IPS-20b (cell line): ENCODE measurements around the gene CTNNA1.
"Not testable (repeated sequence)": the region's sequence is repeated elsewhere in the genome, so short reads cannot be mapped to it uniquely, and the experiment has no call there.

ENCODE experiments used
- H3K27ac ChIP-seq: one replicate; pipeline ENCODE4 v1.5.1; 2013; ENCODE audit warnings: low read length
- H3K27me3 ChIP-seq: 2 replicates; pipeline ENCODE4 v1.6.1; 2013; ENCODE audit warnings: mild to moderate bottlenecking, low read length, inconsistent platforms; ENCODE audit not compliant: insufficient read depth
- H3K36me3 ChIP-seq: 2 replicates; pipeline ENCODE4 v1.6.1; 2013; ENCODE audit warnings: low read depth, mild to moderate bottlenecking, inconsistent platforms, low read length, moderate library complexity; ENCODE audit not compliant: insufficient read depth
- H3K4me1 ChIP-seq: 2 replicates; pipeline ENCODE4 v1.6.1; 2013; ENCODE audit warnings: mild to moderate bottlenecking, control low read depth, inconsistent platforms, low read length, moderate library complexity; ENCODE audit not compliant: insufficient read depth
- H3K4me3 ChIP-seq: 2 replicates; pipeline ENCODE4 v1.5.1; 2013; ENCODE audit warnings: mild to moderate bottlenecking, low read length, inconsistent platforms
- H3K9ac ChIP-seq: 2 replicates; pipeline ENCODE4 v1.6.1; 2013; ENCODE audit warnings: low read depth, mild to moderate bottlenecking, inconsistent platforms, low read length, moderate library complexity
- H3K9me3 ChIP-seq: 2 replicates; pipeline ENCODE4 v1.6.1; 2013; ENCODE audit warnings: mild to moderate bottlenecking, low read depth, low read length, inconsistent platforms; ENCODE audit not compliant: insufficient read depth

The CTNNA1 gene

GRCh38 chr5:138763037-138763778 lies 10.0 kb downstream of the CTNNA1 start:
- H3K36me3 ChIP-seq = peaks cover 46% of the 10 kb centered on the region; the same call in 1 of the 2 replicates
- H3K4me1 ChIP-seq = peaks cover 3% of the 10 kb centered on the region
- no peak overlapping the region for H3K4me3 ChIP-seq
- no peaks in the 10 kb centered on the region; the same call in 1 of the 2 replicates for H3K9me3 ChIP-seq
- H3K27me3 ChIP-seq = no peaks in the 10 kb centered on the region
- no peak overlapping the region for H3K9ac ChIP-seq
- H3K27ac ChIP-seq = no peak overlapping the region

- Histone ChIP-seq H3K27me3 (no peaks in the 10 kb centered on the region), H3K4me1 (no peaks in the 10 kb centered on the region; the same call in 1 of the 2 replicates), H3K4me3 (no peak overlapping the region), H3K36me3 (no peaks in the 10 kb centered on the region), H3K27ac (no peak overlapping the region), H3K9me3 (no peaks in the 10 kb centered on the region), H3K9ac (no peak overlapping the region)
Measured at GRCh38 chr5:138770291-138770690, 17.1 kb downstream of the CTNNA1 start.

- Histone ChIP-seq H3K27me3 (no peaks in the 10 kb centered on the region), H3K4me1 (no peaks in the 10 kb centered on the region; the same call in 1 of the 2 replicates), H3K4me3 (no peak overlapping the region), H3K36me3 (no peaks in the 10 kb centered on the region), H3K9ac (no peak overlapping the region), H3K27ac (no peak overlapping the region), H3K9me3 (no peaks in the 10 kb centered on the region)
Measured at GRCh38 chr5:138770977-138771376, 17.8 kb downstream of the CTNNA1 start.

- Histone ChIP-seq H3K9ac (no peak overlapping the region), H3K36me3 (peaks cover 2% of the 10 kb centered on the region; the same call in 1 of the 2 replicates), H3K27ac (no peak overlapping the region)
Measured at GRCh38 chr5:138772986-138773594, 19.9 kb downstream of the CTNNA1 start.

GRCh38 chr5:138773624-138774023 lies 20.4 kb downstream of the CTNNA1 start:
- H3K36me3 ChIP-seq, H3K4me3 ChIP-seq, H3K27ac ChIP-seq, H3K4me1 ChIP-seq, H3K9me3 ChIP-seq, H3K27me3 ChIP-seq, H3K9ac ChIP-seq: not testable (repeated sequence)

More at GRCh38 chr5:138772986-138773594, 19.9 kb downstream of the CTNNA1 start:
- Histone ChIP-seq H3K4me3 (no peak overlapping the region), H3K9me3 (no peaks in the 10 kb centered on the region), H3K27me3 (no peaks in the 10 kb centered on the region), H3K4me1 (no peaks in the 10 kb centered on the region)

GRCh38 chr5:138775034-138775433 lies 21.8 kb downstream of the CTNNA1 start:
- H3K27me3 ChIP-seq = no peaks in the 10 kb centered on the region
- no peak overlapping the region for H3K4me3 ChIP-seq
- peaks cover 3% of the 10 kb centered on the region for H3K9me3 ChIP-seq
- H3K4me1 ChIP-seq = no peaks in the 10 kb centered on the region
- H3K27ac ChIP-seq = no peak overlapping the region
- peaks cover 11% of the 10 kb centered on the region; the same call in 1 of the 2 replicates for H3K36me3 ChIP-seq
- no peak overlapping the region for H3K9ac ChIP-seq

GRCh38 chr5:138778234-138778633 lies 25.0 kb downstream of the CTNNA1 start:
- Histone ChIP-seq H3K9me3 (peaks cover 3% of the 10 kb centered on the region), H3K27me3 (no peaks in the 10 kb centered on the region), H3K9ac (no peak overlapping the region), H3K36me3 (peaks cover 30% of the 10 kb centered on the region), H3K4me1 (no peaks in the 10 kb centered on the region), H3K4me3 (no peak overlapping the region), H3K27ac (no peak overlapping the region)

- Histone ChIP-seq H3K27ac (no peak overlapping the region), H3K4me1 (no peaks in the 10 kb centered on the region), H3K9me3 (no peaks in the 10 kb centered on the region), H3K27me3 (no peaks in the 10 kb centered on the region), H3K9ac (no peak overlapping the region), H3K36me3 (peaks cover 61% of the 10 kb centered on the region), H3K4me3 (no peak overlapping the region)
Measured at GRCh38 chr5:138783976-138784375, 30.8 kb downstream of the CTNNA1 start.

- H3K27ac ChIP-seq = no peak overlapping the region
- H3K4me3 ChIP-seq = no peak overlapping the region
- H3K36me3 ChIP-seq = peaks cover 60% of the 10 kb centered on the region
- no peak overlapping the region for H3K9ac ChIP-seq
- H3K4me1 ChIP-seq = no peaks in the 10 kb centered on the region
- no peaks in the 10 kb centered on the region for H3K27me3 ChIP-seq
- no peaks in the 10 kb centered on the region for H3K9me3 ChIP-seq
Measured at GRCh38 chr5:138784590-138784989, 31.4 kb downstream of the CTNNA1 start.

- Histone ChIP-seq H3K36me3 (peaks cover 42% of the 10 kb centered on the region), H3K4me1 (no peaks in the 10 kb centered on the region), H3K27ac (no peak overlapping the region), H3K27me3 (no peaks in the 10 kb centered on the region), H3K9me3 (no peaks in the 10 kb centered on the region), H3K4me3 (no peak overlapping the region), H3K9ac (no peak overlapping the region)
Measured at GRCh38 chr5:138789771-138790242, 36.6 kb downstream of the CTNNA1 start.

GRCh38 chr5:138790684-138791083 lies 37.5 kb downstream of the CTNNA1 start:
- Histone ChIP-seq H3K9ac (no peak overlapping the region), H3K4me1 (no peaks in the 10 kb centered on the region), H3K9me3 (no peaks in the 10 kb centered on the region), H3K27me3 (no peaks in the 10 kb centered on the region), H3K4me3 (no peak overlapping the region), H3K27ac (no peak overlapping the region), H3K36me3 (peaks cover 36% of the 10 kb centered on the region)

GRCh38 chr5:138792195-138792790 lies 39.1 kb downstream of the CTNNA1 start:
- H3K4me3 ChIP-seq = no peak overlapping the region
- no peak overlapping the region for H3K27ac ChIP-seq
- H3K9ac ChIP-seq = no peak overlapping the region
- no peaks in the 10 kb centered on the region for H3K27me3 ChIP-seq
- no peaks in the 10 kb centered on the region for H3K4me1 ChIP-seq
- H3K36me3 ChIP-seq = peaks cover 23% of the 10 kb centered on the region
- H3K9me3 ChIP-seq = no peaks in the 10 kb centered on the region
